ENCODE measurements around the gene EPOP. TPM values are rescaled to one million over a fixed set of nuclear protein-coding genes. Genes with fewer than 3 reads are reported as not detected.
A peak's percentile ranks its signal among the peaks of the same experiment; 100 is the strongest.

The EPOP gene
- total and polyA plus RNA-seq, 2 of the 8 experiments (the other 6 are each of a cell fraction or from before 2014, with no cell fraction given): 1.5 to 3.3 TPM

GRCh38 chr17:38705523-38705802 lies 30.7 kb upstream of the EPOP start:
- Histone ChIP-seq H2BK120ac (replicated peaks; ENCODE audit: low read depth, low read length) (no peak overlapping the region), H3K79me2 (ENCODE audit: control insufficient read depth in 1 of 2, insufficient read depth in 2 of 2, low read length in 2 of 2) (no peaks in the 10 kb centered on the region), H3K9ac (replicated peaks in 1 of 4; ENCODE audit: extremely low read depth in 1 of 4, low read depth in 3 of 4, low read length in 3 of 4) (no peak overlapping the region), H3K36me3 (ENCODE audit: control insufficient read depth in 2 of 4, insufficient read depth in 4 of 4, low read length in 3 of 4) (no peaks in the 10 kb centered on the region), H4K91ac (replicated peaks; ENCODE audit: insufficient read length, low read length) (no peak overlapping the region), H3K23ac (ENCODE audit: insufficient read length) (no peak overlapping the region), H3K4me2 (ENCODE audit: insufficient read depth in 1 of 2, low read depth in 2 of 2, low read length in 2 of 2) (peak overlapping the region; percentile 79 to 81), H3K18ac (ENCODE audit: extremely low read depth, low read length) (no peak overlapping the region), H2BK20ac (ENCODE audit: low read length) (no peak overlapping the region), H3K56ac (replicated peaks; ENCODE audit: insufficient read length, low read depth, low read length) (no peak overlapping the region), H2AK5ac (ENCODE audit: low read depth, low read length) (no peak overlapping the region), H2BK12ac (ENCODE audit: low read depth, low read length) (no peak overlapping the region), H3K4me1 (replicated peaks in 1 of 4; ENCODE audit: control insufficient read depth in 3 of 4, insufficient read depth in 4 of 4, low read length in 3 of 4) (peaks cover 15 to 48% (median 32%) of the 10 kb centered on the region in 4 experiments), H2AFZ (ENCODE audit: low read length) (no peak overlapping the region), H3K4ac (replicated peaks; ENCODE audit: insufficient read length, low read depth, low read length) (no peak overlapping the region), H4K20me1 (replicated peaks in 1 of 2; ENCODE audit: control insufficient read depth in 1 of 2, insufficient read depth in 2 of 2, low read length in 2 of 2) (peaks cover 5 to 15% of the 10 kb centered on the region in 2 experiments), H3K9me3 (ENCODE audit: insufficient read depth in 2 of 2, low read depth in 1 of 2, low read length in 1 of 2) (no peaks in the 10 kb centered on the region), H4K5ac (ENCODE audit: insufficient read length, low read depth, low read length) (no peak overlapping the region), H3K27ac (ENCODE audit: low read depth, low read length) (no peak overlapping the region), H3K79me1 (ENCODE audit: low read depth, low read length) (no peaks in the 10 kb centered on the region), H3K27me3 (replicated peaks in 1 of 4; ENCODE audit: control insufficient read depth in 3 of 4, extremely low read depth in 1 of 4, insufficient read depth in 3 of 4, low read length in 3 of 4) (peaks cover 26 to 74% (median 60%) of the 10 kb centered on the region in 4 experiments), H2BK15ac (ENCODE audit: low read length) (no peak overlapping the region), H4K8ac (ENCODE audit: extremely low read depth, insufficient read depth, low read length) (no peak overlapping the region), H3K23me2 (ENCODE audit: low read depth, low read length) (peaks cover 28% of the 10 kb centered on the region), H3K4me3 (ENCODE audit: extremely low read depth in 1 of 4, insufficient read depth in 2 of 4, low read depth in 3 of 4, low read length in 4 of 4) (peak overlapping the region; percentile 46 to 76 (median 60); a peak in 6 of 8 replicates), H2BK5ac (ENCODE audit: low read depth, low read length) (no peak overlapping the region), H3K14ac (ENCODE audit: insufficient read length) (no peak overlapping the region)
- POLR2A ChIA-PET (ENCODE audit: partially characterized antibody): interaction anchor here (1.0 to 4.5 kb wide), 12 partner anchors 10 to 149 kb away, joined by 3 to 38 read pairs (median 4); no protein-coding TSS in a partner anchor
- CTCF ChIA-PET (ENCODE audit: partially characterized antibody): interaction anchor here (0.7 to 3.4 kb wide), 10 partner anchors 8 to 104 kb away, joined by 3 to 30 read pairs (median 4); no protein-coding TSS in a partner anchor
- DNase-seq (ENCODE audit: low read depth in 1 of 2, low spot score in 2 of 2) (no peak), FAIRE-seq (no peak)
- no CpG with 5 or more reads among the region's 32 CpGs for WGBS, 2 experiments (ENCODE audit: extremely low coverage in 1 of 2, insufficient coverage in 1 of 2, insufficient read length in 1 of 2, insufficient replicate concordance in 2 of 2, low coverage in 1 of 2, low lambda C conversion rate in 2 of 2, missing lambda C conversion rate in 1 of 2)
- TF ChIP-seq RFX5 (IDR thresholded peaks at IDR 0.05; ENCODE audit: borderline replicate concordance, low read depth, low read length): no peak
- TF ChIP-seq SIRT6 (IDR thresholded peaks at IDR 0.05; ENCODE audit: low read length): no peak
- TF ChIP-seq EGR1 (IDR thresholded peaks at IDR 0.05; ENCODE audit: borderline replicate concordance, low read depth, low read length): no peak
- TF ChIP-seq, protein P1, sequence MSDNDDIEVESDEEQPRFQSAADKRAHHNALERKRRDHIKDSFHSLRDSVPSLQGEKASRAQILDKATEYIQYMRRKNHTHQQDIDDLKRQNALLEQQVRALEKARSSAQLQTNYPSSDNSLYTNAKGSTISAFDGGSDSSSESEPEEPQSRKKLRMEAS (IDR thresholded peaks at IDR 0.05): no peak
- no peak for TF ChIP-seq TCF12 (IDR thresholded peaks at IDR 0.05; ENCODE audit: low read depth, low read length)
- no peak for TF ChIP-seq RAD21 (IDR thresholded peaks at IDR 0.05 in 1 of 2, conservative IDR thresholded peaks at IDR 0.05 in 1 of 2; ENCODE audit: low read depth in 2 of 2, low read length in 2 of 2)
- TF ChIP-seq SUZ12 (IDR thresholded peaks at IDR 0.05; ENCODE audit: low read length): no peak
- no peak for TF ChIP-seq TAF7 (optimal IDR thresholded peaks at IDR 0.05; ENCODE audit: borderline replicate concordance, low read depth, low read length)
